ENCODE measurements around the gene CIART. TPM values are rescaled to one million over a fixed set of nuclear protein-coding genes. Genes with fewer than 3 reads are reported as not detected.

CIART gene
- total RNA-seq, 4 donors from 2014 or later = 2.9 to 30.3 (median 4.9) TPM; not detected in 1

DNA sequence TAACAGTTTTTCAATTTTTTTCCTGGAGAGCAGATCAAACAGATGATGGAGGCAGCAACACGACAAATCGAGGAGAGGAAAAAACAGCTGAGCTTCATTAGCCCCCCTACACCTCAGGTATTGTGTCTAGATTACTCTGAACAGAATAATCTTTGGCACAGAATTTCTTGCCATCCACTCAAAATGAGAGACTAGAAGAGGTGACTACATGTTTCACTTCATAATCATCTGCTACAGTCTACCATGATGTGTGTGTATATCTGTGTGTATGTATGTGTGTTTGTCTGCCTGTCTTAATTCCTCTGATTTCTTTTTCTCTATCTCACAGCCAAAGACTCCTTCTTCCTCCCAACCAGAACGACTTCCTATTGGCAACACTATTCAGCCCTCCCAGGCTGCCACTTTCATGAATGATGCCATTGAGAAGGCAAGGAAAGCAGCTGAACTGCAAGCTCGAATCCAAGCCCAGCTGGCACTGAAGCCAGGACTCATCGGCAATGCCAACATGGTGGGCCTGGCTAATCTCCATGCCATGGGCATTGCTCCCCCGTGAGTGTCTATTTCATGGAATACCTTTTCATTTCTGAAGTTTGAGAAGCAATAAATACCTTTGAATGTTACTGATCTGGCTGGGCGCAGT lies 50.4 kb downstream of the CIART start:
- Histone ChIP-seq H3K27me3 (no peaks in the 10 kb centered on the region), H3K36me3 (no peaks in the 10 kb centered on the region), H3K9me3 (no peaks in the 10 kb centered on the region), H3K4me3 (no peak overlapping the region), H3K4me1 (no peaks in the 10 kb centered on the region), H3K27ac (no peak overlapping the region)
- intact Hi-C loops (cut with DNase I; ENCODE audit: low total_unique reads) = no loop called here
- TF ChIP-seq, protein P1, sequence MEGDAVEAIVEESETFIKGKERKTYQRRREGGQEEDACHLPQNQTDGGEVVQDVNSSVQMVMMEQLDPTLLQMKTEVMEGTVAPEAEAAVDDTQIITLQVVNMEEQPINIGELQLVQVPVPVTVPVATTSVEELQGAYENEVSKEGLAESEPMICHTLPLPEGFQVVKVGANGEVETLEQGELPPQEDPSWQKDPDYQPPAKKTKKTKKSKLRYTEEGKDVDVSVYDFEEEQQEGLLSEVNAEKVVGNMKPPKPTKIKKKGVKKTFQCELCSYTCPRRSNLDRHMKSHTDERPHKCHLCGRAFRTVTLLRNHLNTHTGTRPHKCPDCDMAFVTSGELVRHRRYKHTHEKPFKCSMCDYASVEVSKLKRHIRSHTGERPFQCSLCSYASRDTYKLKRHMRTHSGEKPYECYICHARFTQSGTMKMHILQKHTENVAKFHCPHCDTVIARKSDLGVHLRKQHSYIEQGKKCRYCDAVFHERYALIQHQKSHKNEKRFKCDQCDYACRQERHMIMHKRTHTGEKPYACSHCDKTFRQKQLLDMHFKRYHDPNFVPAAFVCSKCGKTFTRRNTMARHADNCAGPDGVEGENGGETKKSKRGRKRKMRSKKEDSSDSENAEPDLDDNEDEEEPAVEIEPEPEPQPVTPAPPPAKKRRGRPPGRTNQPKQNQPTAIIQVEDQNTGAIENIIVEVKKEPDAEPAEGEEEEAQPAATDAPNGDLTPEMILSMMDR (IDR thresholded peaks at IDR 0.05) = no peak
- TF ChIP-seq POLR2A (IDR thresholded peaks at IDR 0.05) = no peak
- DNase-seq = no peak

Small RNAs within 50 kb of the gene (small RNA-seq; reads per million reads assigned to genes)
- not detected for gene RNU2-17P

Other genes with a start within 250 kb of the CIART start
- 10 to 100 TPM; 28.4 to 86.3 (median 66.9) TPM for gene VPS45, start 214.8 kb upstream of the CIART start, total RNA-seq
- 10 to 100 TPM; 18.4 to 95.6 (median 36.2) TPM for gene PLEKHO1, start 132.6 kb upstream of the CIART start, total RNA-seq
- 10 to 100 TPM in 3 of 4 donors, 1 to 10 TPM in 1; 1.3 to 55.1 (median 38.6) TPM for gene ANP32E, start 46.4 kb upstream of the CIART start, total RNA-seq
- under 1 TPM in 2 of 4 donors, not detected in 2; 0.88 to 0.90 TPM for gene CA14, start 24.8 kb upstream of the CIART start, total RNA-seq
- 10 to 100 TPM; 33.2 to 96.7 (median 68.8) TPM for gene APH1A, start 13.5 kb upstream of the CIART start, total RNA-seq
- gene C1orf54, start 9.8 kb upstream of the CIART start, total RNA-seq = 10 to 100 TPM in 1 of 4 donors, 1 to 10 TPM in 2, under 1 TPM in 1; 0.88 to 60.8 (median 6.2) TPM
- 10 to 100 TPM; 28.6 to 59.3 (median 38.6) TPM for gene MRPS21, start 11.3 kb downstream of the CIART start, total RNA-seq
- gene PRPF3, start 39.0 kb downstream of the CIART start, total RNA-seq = 10 to 100 TPM; 38.2 to 99.4 (median 76.7) TPM
- 10 to 100 TPM; 17.1 to 77.1 (median 37.9) TPM for gene RPRD2, start 81.6 kb downstream of the CIART start, total RNA-seq
- 10 to 100 TPM in 2 of 4 donors, 1 to 10 TPM in 2; 4.6 to 22.6 (median 10.2) TPM for gene TARS2, start 204.9 kb downstream of the CIART start, total RNA-seq
- 10 to 100 TPM in 2 of 4 donors, 1 to 10 TPM in 2; 1.5 to 38.5 (median 9.5) TPM for gene ECM1, start 225.6 kb downstream of the CIART start, total RNA-seq
- 1 to 10 TPM in 1 of 4 donors, under 1 TPM in 1, not detected in 2; 0.88 to 1.0 TPM for gene FALEC, start 233.2 kb downstream of the CIART start, total RNA-seq

Data from uterus (tissue), 4 donors.